IPS-18a (cell line): Measurements from ENCODE around the gene SLCO1C1.

ENCODE experiments used
- H3K27ac ChIP-seq: one replicate; pipeline ENCODE4 v1.5.1; 2013; ENCODE audit warnings: low read length
- H3K27me3 ChIP-seq: one replicate; pipeline ENCODE4 v1.6.1; 2013; ENCODE audit warnings: mild to moderate bottlenecking, low read length; ENCODE audit not compliant: control insufficient read depth, insufficient read depth
- H3K36me3 ChIP-seq: one replicate; pipeline ENCODE4 v1.6.1; 2013; ENCODE audit warnings: low read depth, low read length; ENCODE audit not compliant: control insufficient read depth
- H3K4me1 ChIP-seq: one replicate; pipeline ENCODE4 v1.6.1; 2013; ENCODE audit warnings: low read depth, low read length; ENCODE audit not compliant: control insufficient read depth
- H3K4me3 ChIP-seq: one replicate; pipeline ENCODE4 v1.5.1; 2013; ENCODE audit warnings: low read length
- H3K9ac ChIP-seq: one replicate; pipeline ENCODE4 v1.6.1; 2013; ENCODE audit warnings: mild to moderate bottlenecking, low read length, moderate library complexity
- H3K9me3 ChIP-seq: one replicate; pipeline ENCODE4 v1.6.1; 2013; ENCODE audit warnings: low read depth, low read length; ENCODE audit not compliant: control insufficient read depth

SLCO1C1 gene

DNA sequence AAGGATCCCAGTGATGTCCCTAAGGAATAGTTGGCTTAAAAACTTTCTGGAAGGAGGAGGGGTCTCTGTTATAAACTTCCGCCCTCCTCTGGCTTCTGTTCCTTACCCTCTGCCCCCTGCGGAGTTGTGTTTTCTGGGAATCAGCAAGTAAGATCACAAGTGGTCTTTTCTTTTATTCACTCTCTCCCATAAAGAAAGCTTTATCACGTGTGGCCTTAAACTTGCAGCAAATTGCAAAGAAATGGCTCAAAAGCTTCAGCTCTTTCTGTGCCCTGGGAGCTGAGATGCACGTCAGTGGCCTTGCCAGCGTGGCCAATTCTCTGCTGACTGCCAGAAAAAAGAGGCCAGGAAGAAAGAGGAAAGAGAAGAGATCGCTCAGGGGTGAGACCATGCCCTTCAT lies at the start of gene SLCO1C1:
TSS of gene SLCO1C1 (plus strand) at position 101 of the 400 bp plus-strand sequence. CDS start 4,245 bp downstream, outside the sequence.
- no peak within 1 kb of the TSS for H3K4me3 ChIP-seq
- peaks cover 17% of the 10 kb centered on the region for H3K4me1 ChIP-seq
- H3K9me3 ChIP-seq, result no peaks in the 10 kb centered on the region
- no peaks in the 10 kb centered on the region for H3K27me3 ChIP-seq
- H3K9ac ChIP-seq, result no peak within 1 kb of the TSS
- no peak within 1 kb of the TSS for H3K27ac ChIP-seq
- no peaks in the 10 kb centered on the region for H3K36me3 ChIP-seq

DNA sequence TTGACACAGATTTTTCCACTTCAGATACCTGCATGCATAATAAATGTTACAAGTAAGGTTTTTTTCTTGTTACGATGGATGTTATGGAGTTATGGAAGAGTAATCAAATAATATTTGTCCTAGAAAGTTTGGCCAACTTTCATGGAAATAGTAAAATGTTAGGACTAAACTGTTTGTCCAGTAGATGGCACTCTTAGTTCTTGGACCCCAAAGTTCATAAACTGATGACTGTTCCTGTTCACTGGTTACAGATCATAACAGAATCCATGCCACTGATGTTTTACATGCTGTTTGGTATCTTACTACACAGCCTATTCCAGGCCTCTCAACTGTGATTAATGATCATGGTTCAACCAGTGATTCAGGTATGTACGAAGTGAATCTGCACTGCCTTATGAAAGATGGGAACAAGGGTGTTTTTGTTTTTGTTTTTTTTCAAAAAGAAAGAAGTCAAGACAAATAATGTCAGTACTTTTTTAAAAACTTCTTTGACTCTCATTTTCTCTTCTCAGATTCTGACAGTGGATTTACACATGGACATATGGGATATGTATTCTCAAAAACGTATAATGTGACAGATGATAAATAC lies 48.8 kb upstream of the SLCO1C1 start:
- Histone ChIP-seq H3K9me3 (no peaks in the 10 kb centered on the region), H3K4me1 (no peaks in the 10 kb centered on the region), H3K27me3 (no peaks in the 10 kb centered on the region), H3K4me3 (no peak overlapping the region), H3K36me3 (no peaks in the 10 kb centered on the region), H3K9ac (no peak overlapping the region), H3K27ac (no peak overlapping the region)

DNA sequence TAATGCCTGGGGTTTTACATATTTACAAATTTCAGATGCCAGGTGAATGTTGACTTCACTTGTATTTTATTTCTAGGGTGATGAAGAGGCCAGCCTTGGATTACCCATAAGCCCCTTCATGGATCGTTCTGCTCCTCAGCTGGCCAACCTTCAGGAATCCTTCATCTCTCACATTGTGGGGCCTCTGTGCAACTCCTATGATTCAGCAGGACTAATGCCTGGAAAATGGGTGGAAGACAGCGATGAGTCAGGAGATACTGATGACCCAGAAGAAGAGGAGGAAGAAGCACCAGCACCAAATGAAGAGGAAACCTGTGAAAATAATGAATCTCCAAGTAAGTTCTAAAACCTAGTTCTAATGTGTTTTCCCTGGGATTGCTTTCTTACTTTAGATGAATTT lies 41.3 kb upstream of the SLCO1C1 start:
- Histone ChIP-seq H3K36me3 (no peaks in the 10 kb centered on the region), H3K27me3 (no peaks in the 10 kb centered on the region), H3K27ac (no peak overlapping the region), H3K4me1 (peaks cover 12% of the 10 kb centered on the region), H3K9ac (no peak overlapping the region), H3K4me3 (no peak overlapping the region), H3K9me3 (no peaks in the 10 kb centered on the region)

GRCh38 chr12:20656600-20656999 lies 38.5 kb upstream of the SLCO1C1 start:
- Histone ChIP-seq H3K27me3 (no peaks in the 10 kb centered on the region), H3K4me3 (no peak overlapping the region), H3K9me3 (peaks cover 17% of the 10 kb centered on the region), H3K4me1 (peaks cover 12% of the 10 kb centered on the region), H3K36me3 (no peaks in the 10 kb centered on the region), H3K9ac (no peak overlapping the region), H3K27ac (no peak overlapping the region)

GRCh38 chr12:20657496-20657895 lies 37.6 kb upstream of the SLCO1C1 start:
- H3K27me3 ChIP-seq, result no peaks in the 10 kb centered on the region
- no peak overlapping the region for H3K4me3 ChIP-seq
- H3K4me1 ChIP-seq, result peaks cover 12% of the 10 kb centered on the region

GRCh38 chr12:20681334-20681733 lies 13.8 kb upstream of the SLCO1C1 start:
- Histone ChIP-seq H3K4me3 (no peak overlapping the region), H3K9me3 (no peaks in the 10 kb centered on the region), H3K36me3 (no peaks in the 10 kb centered on the region), H3K4me1 (no peaks in the 10 kb centered on the region), H3K9ac (no peak overlapping the region), H3K27me3 (no peaks in the 10 kb centered on the region), H3K27ac (no peak overlapping the region)

More at GRCh38 chr12:20657496-20657895, 37.6 kb upstream of the SLCO1C1 start:
- H3K9me3 ChIP-seq, result peaks cover 25% of the 10 kb centered on the region
- H3K27ac ChIP-seq, result no peak overlapping the region
- no peak overlapping the region for H3K9ac ChIP-seq
- H3K36me3 ChIP-seq, result no peaks in the 10 kb centered on the region

DNA sequence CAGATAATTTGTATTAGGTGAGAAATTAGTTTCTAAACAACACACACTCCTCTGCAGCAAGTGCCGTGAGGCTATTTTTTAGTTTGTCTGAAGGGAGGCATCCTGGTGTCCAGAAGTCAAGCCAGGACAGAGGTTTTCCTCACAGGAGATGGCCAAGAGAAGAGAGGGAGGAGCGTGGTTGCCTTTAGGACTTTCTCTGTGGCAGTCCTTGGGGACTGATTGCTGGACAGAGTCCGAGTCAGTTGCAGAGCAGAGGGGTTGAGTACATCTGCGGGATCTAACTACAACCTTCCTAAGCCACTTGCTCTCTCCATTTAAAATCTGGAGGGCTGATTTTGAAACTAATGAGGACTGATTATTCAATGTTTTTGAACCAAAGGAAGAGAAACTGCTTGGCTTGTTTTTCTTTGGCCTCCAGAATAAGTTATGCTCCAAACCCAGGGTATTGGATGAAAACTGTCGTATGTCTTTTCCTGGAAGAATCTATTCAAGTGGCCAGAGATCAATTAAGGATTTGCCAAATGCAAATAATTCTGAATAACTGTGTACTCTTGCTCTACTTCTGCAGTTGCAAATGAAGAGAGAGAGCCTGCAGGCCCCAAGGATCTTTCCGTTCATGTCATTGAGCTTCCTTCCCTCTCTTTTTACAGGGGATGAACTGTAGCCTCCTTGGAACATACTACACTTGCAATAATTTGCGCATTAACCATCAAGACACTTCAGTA lies 1.2 kb downstream of the SLCO1C1 start:
- no peaks in the 10 kb centered on the region for H3K9me3 ChIP-seq
- no peaks in the 10 kb centered on the region for H3K36me3 ChIP-seq
- no peak overlapping the region for H3K9ac ChIP-seq
- no peak overlapping the region for H3K27ac ChIP-seq
- H3K4me3 ChIP-seq, result no peak overlapping the region
- H3K4me1 ChIP-seq, result peaks cover 17% of the 10 kb centered on the region
- H3K27me3 ChIP-seq, result no peaks in the 10 kb centered on the region

DNA sequence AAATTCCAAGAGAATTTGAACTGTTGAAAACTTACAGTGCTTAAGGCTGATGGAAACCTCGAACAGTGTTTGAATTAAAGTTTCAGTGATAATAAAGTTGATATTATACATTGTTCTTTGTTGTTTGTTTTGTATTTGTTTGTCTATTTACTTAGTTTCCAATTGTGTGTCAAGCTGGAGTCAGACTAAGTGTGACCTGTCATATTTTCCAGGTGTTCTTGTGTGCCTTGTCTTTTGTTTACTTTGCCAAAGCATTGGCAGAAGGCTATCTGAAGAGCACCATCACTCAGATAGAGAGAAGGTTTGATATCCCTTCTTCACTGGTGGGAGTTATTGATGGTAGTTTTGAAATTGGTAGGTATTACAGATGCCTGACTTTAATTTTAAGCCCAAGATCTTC lies 6.0 kb downstream of the SLCO1C1 start:
- peaks cover 8% of the 10 kb centered on the region for H3K4me1 ChIP-seq
- no peaks in the 10 kb centered on the region for H3K27me3 ChIP-seq
- H3K27ac ChIP-seq, result no peak overlapping the region
- no peaks in the 10 kb centered on the region for H3K9me3 ChIP-seq
- H3K36me3 ChIP-seq, result no peaks in the 10 kb centered on the region
- no peak overlapping the region for H3K4me3 ChIP-seq
- no peak overlapping the region for H3K9ac ChIP-seq

- Histone ChIP-seq H3K9ac (no peak overlapping the region), H3K9me3 (no peaks in the 10 kb centered on the region), H3K27ac (no peak overlapping the region), H3K4me3 (no peak overlapping the region), H3K27me3 (no peaks in the 10 kb centered on the region), H3K4me1 (peaks cover 3% of the 10 kb centered on the region), H3K36me3 (no peaks in the 10 kb centered on the region)
Measured at GRCh38 chr12:20704860-20705259, 9.7 kb downstream of the SLCO1C1 start.

DNA sequence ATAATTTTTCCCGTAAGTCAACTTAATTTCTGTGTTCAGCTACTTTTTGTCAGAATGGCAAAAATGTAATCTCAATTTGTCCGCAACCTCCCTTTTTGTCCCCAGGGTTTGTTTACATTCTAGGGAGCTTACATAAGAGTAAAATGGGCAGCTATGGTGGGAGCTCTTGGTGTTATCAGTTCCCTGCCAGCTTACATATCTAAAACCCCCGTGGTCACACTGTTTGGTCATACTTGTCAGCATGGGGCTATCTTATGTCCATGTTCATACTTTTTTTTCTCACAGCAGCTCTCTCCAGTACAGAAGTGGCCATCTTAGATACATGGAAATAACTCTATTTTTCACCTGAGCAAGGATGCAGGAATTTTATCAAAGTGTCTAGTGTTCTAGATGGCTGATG lies 16.7 kb downstream of the SLCO1C1 start:
- H3K27ac ChIP-seq, result no peak overlapping the region
- no peak overlapping the region for H3K4me3 ChIP-seq
- H3K36me3 ChIP-seq, result no peaks in the 10 kb centered on the region
- H3K4me1 ChIP-seq, result peaks cover 6% of the 10 kb centered on the region
- no peaks in the 10 kb centered on the region for H3K9me3 ChIP-seq
- H3K9ac ChIP-seq, result no peak overlapping the region
- no peaks in the 10 kb centered on the region for H3K27me3 ChIP-seq

- no peak overlapping the region for H3K27ac ChIP-seq
- peaks cover 6% of the 10 kb centered on the region for H3K4me1 ChIP-seq
- no peaks in the 10 kb centered on the region for H3K36me3 ChIP-seq
- no peaks in the 10 kb centered on the region for H3K9me3 ChIP-seq
- no peak overlapping the region for H3K4me3 ChIP-seq
- H3K9ac ChIP-seq, result no peak overlapping the region
- H3K27me3 ChIP-seq, result no peaks in the 10 kb centered on the region
Measured at GRCh38 chr12:20716037-20716436, 20.9 kb downstream of the SLCO1C1 start.

DNA sequence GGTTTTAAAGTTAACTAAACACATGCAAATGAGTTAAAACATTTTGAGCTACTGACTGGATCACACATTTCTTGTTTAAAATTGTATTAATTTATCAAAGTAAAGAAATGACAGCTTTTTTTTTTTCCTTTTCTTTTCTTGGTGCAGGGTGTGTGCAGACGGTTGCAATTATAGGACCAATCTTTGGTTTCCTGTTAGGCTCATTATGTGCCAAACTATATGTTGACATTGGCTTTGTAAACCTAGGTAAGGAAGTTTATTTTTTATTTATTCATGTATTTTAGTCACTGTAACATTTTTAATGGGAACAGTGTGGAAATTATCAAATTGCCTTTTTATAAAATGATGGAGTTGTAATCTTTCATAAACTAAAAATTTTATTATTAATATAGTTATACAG lies 21.9 kb downstream of the SLCO1C1 start:
- no peaks in the 10 kb centered on the region for H3K27me3 ChIP-seq
- H3K9ac ChIP-seq, result no peak overlapping the region
- H3K4me3 ChIP-seq, result no peak overlapping the region
- no peaks in the 10 kb centered on the region for H3K9me3 ChIP-seq
- H3K27ac ChIP-seq, result no peak overlapping the region
- peaks cover 6% of the 10 kb centered on the region for H3K4me1 ChIP-seq
- no peaks in the 10 kb centered on the region for H3K36me3 ChIP-seq
